Loucy (cell line): ENCODE measurements around the gene ATRAID.

Source experiments
- H2AFZ ChIP-seq: fragments of 200-600 bp; sonication (generic); 2 replicates; pipeline ENCODE4 v1.6.0; 2016; ENCODE audit warnings: antibody characterized with exemption, mild to moderate bottlenecking, low read length, moderate library complexity
- H3F3A ChIP-seq: fragments of 200-600 bp; 2 replicates; pipeline ENCODE4 v1.6.0; 2016; ENCODE audit warnings: antibody characterized with exemption, low read depth, mild to moderate bottlenecking
- H3K27me3 ChIP-seq: fragments of 200-600 bp; sonication (generic); 2 replicates; pipeline ENCODE4 v1.6.1; 2014; ENCODE audit warnings: low read length, mild to moderate bottlenecking; ENCODE audit not compliant: insufficient read depth, poor library complexity, severe bottlenecking
- H3K36me3 ChIP-seq: fragments of 200-600 bp; sonication (generic); 2 replicates; pipeline ENCODE4 v1.6.1; 2016; ENCODE audit warnings: low read length; ENCODE audit not compliant: insufficient read depth
- H3K4me1 ChIP-seq: fragments of 200-600 bp; sonication (generic); 2 replicates; pipeline ENCODE4 v1.5.1; 2014; ENCODE audit warnings: low read length, mild to moderate bottlenecking; ENCODE audit not compliant: insufficient read depth, poor library complexity, severe bottlenecking
- H3K4me2 ChIP-seq: fragments of 200-600 bp; sonication (generic); 2 replicates; pipeline ENCODE4 v1.6.0; 2014; ENCODE audit warnings: antibody characterized with exemption, low read length, low read depth, mild to moderate bottlenecking; ENCODE audit not compliant: poor library complexity, severe bottlenecking
- H3K4me3 ChIP-seq: fragments of 200-600 bp; sonication (generic); 2 replicates; pipeline ENCODE4 v1.5.1; 2014; ENCODE audit warnings: low read length, mild to moderate bottlenecking, mixed read lengths; ENCODE audit not compliant: poor library complexity, severe bottlenecking
- H3K79me2 ChIP-seq: fragments of 200-600 bp; sonication (generic); 2 replicates; pipeline ENCODE4 v1.6.1; 2014; ENCODE audit warnings: low read length; ENCODE audit not compliant: insufficient read depth
- H3K9ac ChIP-seq: fragments of 200-600 bp; sonication (generic); 2 replicates; pipeline ENCODE4 v1.6.0; 2014; ENCODE audit warnings: mild to moderate bottlenecking, low read depth, low read length, moderate library complexity; ENCODE audit not compliant: poor library complexity, severe bottlenecking
- H3K9me2 ChIP-seq: fragments of 200-600 bp; sonication (generic); replicated peaks from 2 replicates; pipeline ENCODE4 v1.6.1; 2016; ENCODE audit warnings: low read depth, low read length, mixed read lengths
- H3K9me3 ChIP-seq: fragments of 200-600 bp; sonication (generic); 2 replicates; pipeline ENCODE4 v1.6.1; 2014; ENCODE audit warnings: mild to moderate bottlenecking, antibody characterized with exemption, low read length, low read depth; ENCODE audit not compliant: insufficient read depth
- H4K20me1 ChIP-seq: fragments of 200-600 bp; sonication (generic); 2 replicates; pipeline ENCODE4 v1.6.0; 2014; ENCODE audit warnings: antibody characterized with exemption, low read length, mild to moderate bottlenecking; ENCODE audit not compliant: insufficient read depth, poor library complexity, severe bottlenecking
- EZH2phosphoT487 ChIP-seq: fragments of 200-600 bp; IDR thresholded peaks from 2 replicates; pipeline ENCODE4 v1.6.1; 2018; ENCODE audit warnings: antibody characterized with exemption, mild to moderate bottlenecking, moderate library complexity, borderline replicate concordance
- TF ChIP-seq, protein P1 (sequence below): fragments of 200-600 bp; sonication (generic); conservative IDR thresholded peaks from 2 replicates; pipeline ENCODE4 v1.5.1; 2014; ENCODE audit warnings: mild to moderate bottlenecking, antibody characterized with exemption, low read length

The ATRAID gene

GRCh38 chr2:27199241-27199640 lies 12.6 kb upstream of the ATRAID start:
- Histone ChIP-seq H2AFZ (no peak overlapping the region), H3F3A (no peaks in the 10 kb centered on the region), H3K4me2 (no peak overlapping the region), H3K9ac (no peak overlapping the region), H3K9me3 (no peaks in the 10 kb centered on the region), H3K36me3 (peaks cover 34% of the 10 kb centered on the region; the same call in 1 of the 2 replicates), H4K20me1 (no peaks in the 10 kb centered on the region), H3K27me3 (no peaks in the 10 kb centered on the region), H3K4me3 (no peak overlapping the region), H3K4me1 (no peaks in the 10 kb centered on the region), H3K79me2 (no peaks in the 10 kb centered on the region), H3K9me2 (no peaks in the 10 kb centered on the region)
- TF ChIP-seq EZH2phosphoT487: no peak
- TF ChIP-seq, protein P1, sequence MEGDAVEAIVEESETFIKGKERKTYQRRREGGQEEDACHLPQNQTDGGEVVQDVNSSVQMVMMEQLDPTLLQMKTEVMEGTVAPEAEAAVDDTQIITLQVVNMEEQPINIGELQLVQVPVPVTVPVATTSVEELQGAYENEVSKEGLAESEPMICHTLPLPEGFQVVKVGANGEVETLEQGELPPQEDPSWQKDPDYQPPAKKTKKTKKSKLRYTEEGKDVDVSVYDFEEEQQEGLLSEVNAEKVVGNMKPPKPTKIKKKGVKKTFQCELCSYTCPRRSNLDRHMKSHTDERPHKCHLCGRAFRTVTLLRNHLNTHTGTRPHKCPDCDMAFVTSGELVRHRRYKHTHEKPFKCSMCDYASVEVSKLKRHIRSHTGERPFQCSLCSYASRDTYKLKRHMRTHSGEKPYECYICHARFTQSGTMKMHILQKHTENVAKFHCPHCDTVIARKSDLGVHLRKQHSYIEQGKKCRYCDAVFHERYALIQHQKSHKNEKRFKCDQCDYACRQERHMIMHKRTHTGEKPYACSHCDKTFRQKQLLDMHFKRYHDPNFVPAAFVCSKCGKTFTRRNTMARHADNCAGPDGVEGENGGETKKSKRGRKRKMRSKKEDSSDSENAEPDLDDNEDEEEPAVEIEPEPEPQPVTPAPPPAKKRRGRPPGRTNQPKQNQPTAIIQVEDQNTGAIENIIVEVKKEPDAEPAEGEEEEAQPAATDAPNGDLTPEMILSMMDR: no peak

DNA sequence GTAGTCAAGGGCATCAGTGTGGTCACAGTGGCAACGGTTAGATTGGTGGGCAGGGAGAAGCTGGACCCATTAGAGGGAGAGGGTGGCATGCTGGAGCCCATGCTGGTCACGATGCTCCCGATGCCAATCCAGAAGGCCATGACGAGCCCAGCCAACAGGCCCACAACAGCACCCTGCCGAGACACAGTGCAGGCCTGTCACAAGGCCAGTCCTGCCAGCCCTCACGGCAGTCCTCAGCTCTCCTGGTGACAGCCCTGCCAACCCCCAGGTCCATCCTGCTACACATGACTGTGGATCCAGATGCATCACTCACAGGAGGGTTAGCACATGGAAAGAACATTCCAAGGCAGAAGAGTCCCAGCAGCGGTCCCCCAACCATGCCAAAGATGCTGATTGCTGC lies 10.2 kb upstream of the ATRAID start:
- Histone ChIP-seq H3K9ac (no peak overlapping the region), H3K79me2 (no peaks in the 10 kb centered on the region), H3K4me1 (no peaks in the 10 kb centered on the region), H3K36me3 (peaks cover 53% of the 10 kb centered on the region; the same call in 1 of the 2 replicates), H3K9me2 (no peaks in the 10 kb centered on the region), H4K20me1 (no peaks in the 10 kb centered on the region), H3K4me3 (no peak overlapping the region), H2AFZ (no peak overlapping the region), H3K4me2 (no peak overlapping the region), H3F3A (no peaks in the 10 kb centered on the region), H3K9me3 (no peaks in the 10 kb centered on the region), H3K27me3 (no peaks in the 10 kb centered on the region)
- TF ChIP-seq, protein P1: no peak
- TF ChIP-seq EZH2phosphoT487: no peak

DNA sequence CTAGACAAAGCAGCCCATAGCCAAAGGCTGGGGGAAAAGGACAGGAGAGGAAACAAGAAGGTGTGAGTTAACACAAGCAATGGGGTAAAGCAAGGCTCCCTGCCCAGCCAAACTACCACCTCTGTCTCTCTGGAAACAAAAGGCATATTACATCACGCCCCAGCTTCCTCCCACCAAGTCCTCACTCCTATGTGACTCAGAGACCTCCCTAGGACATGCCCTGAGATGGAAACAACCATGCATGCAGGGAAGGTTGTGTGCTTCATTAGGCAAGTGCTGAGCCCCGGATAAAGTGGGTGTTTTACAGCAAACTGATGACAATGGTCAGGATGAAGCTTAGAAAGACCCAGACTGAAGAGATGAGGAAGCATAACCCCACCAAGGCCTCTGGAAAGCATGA lies 9.0 kb upstream of the ATRAID start:
- no peak overlapping the region for H3K9ac ChIP-seq
- TF ChIP-seq, protein P1: no peak
- TF ChIP-seq EZH2phosphoT487: no peak
- no peak overlapping the region for H3K4me3 ChIP-seq
- H3K27me3 ChIP-seq: no peaks in the 10 kb centered on the region
- H3K9me2 ChIP-seq: no peaks in the 10 kb centered on the region
- no peak overlapping the region for H3K4me2 ChIP-seq
- no peaks in the 10 kb centered on the region for H4K20me1 ChIP-seq
- no peaks in the 10 kb centered on the region for H3K4me1 ChIP-seq
- no peaks in the 10 kb centered on the region for H3K9me3 ChIP-seq
- no peak overlapping the region for H2AFZ ChIP-seq
- no peaks in the 10 kb centered on the region for H3F3A ChIP-seq
- 0 out of 2 replicates have a peak, but pooled peaks cover 4% of the 10 kb centered on the region for H3K79me2 ChIP-seq
- peaks cover 55% of the 10 kb centered on the region; the same call in 1 of the 2 replicates for H3K36me3 ChIP-seq
